GM21717 (cell line): Measurements from ENCODE around the gene RGPD6.
"Not testable (repeated sequence)": the region's sequence is repeated elsewhere in the genome, so short reads cannot be mapped to it uniquely, and the experiment has no call there.

ENCODE experiments used
- ATAC-seq: cut with Tn5 transposase; IDR thresholded peaks from one replicate; pipeline ENCODE4 v1.9.1; 2021; ENCODE audit warnings: mild to moderate bottlenecking, moderate library complexity; ENCODE audit not compliant: unreplicated experiment

The RGPD6 gene

DNA sequence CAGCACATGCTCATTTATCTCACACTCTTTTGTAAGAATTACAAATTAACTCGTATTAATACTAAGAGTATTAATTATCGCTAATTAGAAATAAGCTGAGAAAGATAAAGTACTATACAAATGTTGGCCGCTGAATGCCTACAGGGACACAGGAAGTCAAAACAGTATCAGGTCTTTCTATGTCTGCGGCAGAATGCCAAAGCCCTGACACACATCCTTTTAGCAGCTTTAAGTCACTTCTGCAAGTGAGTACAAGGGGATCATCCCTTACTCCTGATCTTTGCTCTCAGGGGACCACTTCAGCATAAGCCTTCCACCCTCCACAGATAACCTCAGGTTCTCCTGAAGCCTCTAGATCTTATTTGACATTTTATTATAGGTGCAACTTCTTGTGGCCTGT is 94.3 kb downstream of the RGPD6 start:
- ATAC-seq: not testable (repeated sequence)

DNA sequence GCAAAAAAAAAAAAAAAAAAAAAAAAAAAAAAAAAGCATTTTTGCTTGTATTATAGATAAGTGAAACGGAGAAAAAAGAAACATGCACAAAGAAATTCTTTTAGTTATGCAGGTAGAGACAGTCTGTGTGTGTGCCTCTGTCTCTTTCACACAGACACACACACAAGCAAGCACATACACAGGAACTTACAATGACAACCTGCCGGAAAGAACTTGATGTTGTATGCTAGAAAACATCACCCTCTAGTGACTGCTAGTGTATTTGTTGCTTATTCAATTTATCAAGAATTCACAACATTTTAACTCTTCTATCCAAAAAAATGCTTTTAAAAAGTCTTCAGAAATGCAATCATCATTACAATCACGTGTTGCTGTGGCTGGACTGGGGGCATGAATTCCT is 95.8 kb downstream of the RGPD6 start:
- not testable (repeated sequence) for ATAC-seq

GRCh38 chr2:110480084-110480483 is 96.9 kb downstream of the RGPD6 start:
- ATAC-seq: not testable (repeated sequence)

- ATAC-seq: not testable (repeated sequence)
Measured at GRCh38 chr2:110477370-110477769, 99.7 kb downstream of the RGPD6 start.

DNA sequence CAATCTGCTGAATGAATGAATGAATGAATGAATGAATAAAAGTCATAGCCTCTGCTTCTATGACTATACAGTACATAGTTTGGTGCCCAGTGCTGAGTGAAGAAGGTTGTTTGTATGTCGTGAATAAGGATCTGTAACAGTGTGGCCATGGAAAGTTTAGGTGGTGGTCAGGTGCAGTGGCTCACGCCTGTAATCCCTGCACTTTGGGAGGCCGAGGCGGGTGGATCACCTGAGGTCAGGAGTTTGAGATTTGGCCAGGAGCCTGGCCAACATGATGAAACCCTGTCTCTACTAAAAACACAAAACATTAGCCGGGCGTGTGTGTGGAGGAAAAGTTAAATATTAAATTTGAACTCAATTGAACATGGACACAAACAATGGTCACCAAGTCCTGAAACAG is 100.1 kb downstream of the RGPD6 start:
- not testable (repeated sequence) for ATAC-seq

DNA sequence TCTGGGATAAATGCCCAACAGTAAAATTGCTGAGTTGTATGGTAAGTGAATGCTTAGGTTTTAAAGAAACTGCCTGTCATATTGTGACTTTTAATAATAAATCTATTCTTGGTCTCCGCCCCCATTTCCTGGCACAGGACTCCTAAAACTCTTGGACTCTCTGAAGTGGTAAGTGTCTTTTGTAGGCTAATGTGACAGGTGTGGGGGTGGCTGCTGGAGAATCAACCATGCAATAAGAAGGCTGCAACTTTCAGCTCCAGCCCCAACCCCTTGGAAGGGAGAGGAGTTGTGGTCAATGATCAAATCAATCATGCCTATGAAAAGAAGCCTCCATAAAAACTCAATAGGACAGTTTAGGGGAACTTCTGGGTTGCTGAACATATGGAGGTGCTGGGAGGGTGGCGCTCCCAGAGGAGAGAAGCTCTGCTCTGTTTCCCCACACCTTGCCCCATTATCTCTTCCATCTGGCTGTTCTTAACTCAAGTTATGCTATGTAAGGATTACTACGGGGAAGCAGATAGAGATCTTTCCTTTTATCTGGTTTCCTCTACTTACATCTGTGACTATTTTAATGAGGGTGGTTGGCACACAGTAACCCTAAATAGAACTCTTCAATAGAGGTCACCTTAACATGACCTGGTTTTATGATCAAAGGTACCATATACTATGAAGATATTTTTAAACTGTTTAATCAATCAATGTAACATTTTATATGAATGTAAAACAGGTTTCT is 101.2 kb downstream of the RGPD6 start:
- ATAC-seq: not testable (repeated sequence)

DNA sequence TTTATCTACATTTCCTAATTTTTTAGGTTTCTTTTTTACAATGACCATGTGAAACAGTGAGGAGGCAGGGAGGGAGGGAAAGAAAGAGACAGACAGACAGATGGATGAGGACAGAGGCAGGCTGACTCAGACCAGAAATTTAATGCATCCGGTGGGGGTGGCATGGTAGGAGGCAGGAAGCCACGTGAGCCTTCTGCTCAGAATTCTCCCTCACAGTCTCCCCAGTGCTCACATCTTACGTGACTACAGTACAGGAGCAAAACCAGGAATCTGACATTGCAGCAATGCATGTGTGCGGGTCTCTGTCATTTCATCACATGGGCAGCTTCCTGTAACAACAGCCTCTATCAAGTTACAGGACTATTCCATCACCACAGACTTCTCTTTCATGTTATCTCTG is 102.1 kb downstream of the RGPD6 start:
- ATAC-seq: peak; percentile 96

DNA sequence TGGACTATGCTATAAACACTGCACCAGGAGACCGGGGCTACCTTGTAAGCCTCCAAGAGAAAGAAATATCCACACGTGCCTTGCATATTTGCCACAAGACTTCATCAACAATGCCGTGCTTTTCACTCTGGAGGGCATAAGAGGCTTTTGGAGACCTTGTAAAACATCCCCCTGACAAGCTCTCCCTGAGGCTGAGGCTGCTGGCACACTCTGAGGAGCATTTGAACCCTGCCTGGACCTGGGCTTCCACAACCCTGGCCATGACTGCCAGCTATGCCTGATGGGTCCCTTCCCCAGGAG is 104.0 kb downstream of the RGPD6 start:
- ATAC-seq: not testable (repeated sequence)

DNA sequence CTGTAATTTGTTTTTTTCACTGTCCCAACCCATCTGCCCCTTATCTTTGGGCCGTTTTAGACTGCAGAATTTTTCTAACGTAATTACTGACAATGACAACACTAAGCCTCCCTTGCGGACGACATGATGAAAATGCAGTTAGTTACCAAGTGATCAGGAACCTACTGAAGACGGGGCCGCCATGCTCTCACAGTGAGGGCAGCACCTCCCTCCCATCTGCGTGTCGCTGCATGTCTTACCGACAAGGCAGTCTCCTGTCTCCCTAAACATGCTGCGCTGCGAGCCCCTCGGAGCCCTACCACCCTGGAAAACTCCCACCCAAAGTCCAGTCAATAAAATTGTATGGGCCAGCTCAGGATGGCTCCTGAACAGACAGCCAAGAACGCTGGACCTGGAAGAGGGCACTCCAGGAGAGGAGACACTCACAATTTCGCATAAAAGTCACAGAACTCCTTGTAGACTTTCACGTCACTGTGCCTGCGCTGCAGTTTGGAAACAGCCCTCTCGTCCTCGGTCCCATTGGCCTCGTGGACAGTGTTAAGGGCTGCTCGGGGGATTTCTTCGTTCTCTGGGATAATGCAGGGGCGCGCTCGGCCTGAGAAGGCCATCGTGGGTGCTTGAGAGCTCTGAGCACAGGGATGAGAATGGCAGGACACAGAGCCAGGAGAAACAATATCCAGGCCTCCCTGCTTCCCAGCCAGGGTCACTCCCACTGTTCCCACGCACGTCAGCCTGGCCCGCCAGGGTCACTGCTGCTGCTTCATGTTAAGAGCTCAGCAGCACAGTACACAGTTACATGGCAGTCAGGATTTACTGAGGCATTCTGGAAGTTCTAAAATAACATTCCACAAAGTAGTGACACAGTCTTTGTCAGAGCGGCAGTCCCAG is 104.6 kb downstream of the RGPD6 start, which contains the start of gene LIMS4:
Gene LIMS4, minus strand, starts transcription at position 646 of the 888 bp plus-strand sequence. Its CDS starts 38 bp downstream, at position 608.
- ATAC-seq: not testable (repeated sequence)

DNA sequence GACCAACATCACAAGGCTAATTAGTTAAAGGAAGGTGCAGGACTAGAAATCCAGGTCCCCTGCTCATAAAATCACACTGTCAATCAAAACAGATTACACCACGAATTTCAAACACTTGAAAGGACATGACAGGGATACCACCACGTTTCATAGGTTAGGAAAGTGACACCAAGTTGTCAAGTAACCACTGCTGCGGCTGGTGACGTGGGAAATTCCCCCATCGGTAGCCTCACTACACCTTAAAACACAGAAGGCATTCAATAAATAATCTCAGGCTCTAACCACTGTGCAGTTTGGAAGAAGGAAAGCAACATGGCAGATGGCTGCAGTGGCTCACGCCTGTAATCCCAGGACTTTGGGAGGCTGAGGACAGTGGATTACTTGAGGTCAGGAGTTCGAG is 108.1 kb downstream of the RGPD6 start:
- not testable (repeated sequence) for ATAC-seq

- ATAC-seq: peak; percentile 89
Measured at GRCh38 chr2:110465312-110465711, 111.7 kb downstream of the RGPD6 start.
